Measurements from ENCODE around the gene GSTP1.
"Not testable (repeated sequence)": the region's sequence is repeated elsewhere in the genome, so short reads cannot be mapped to it uniquely, and the experiment has no call there.

GSTP1 gene

DNA sequence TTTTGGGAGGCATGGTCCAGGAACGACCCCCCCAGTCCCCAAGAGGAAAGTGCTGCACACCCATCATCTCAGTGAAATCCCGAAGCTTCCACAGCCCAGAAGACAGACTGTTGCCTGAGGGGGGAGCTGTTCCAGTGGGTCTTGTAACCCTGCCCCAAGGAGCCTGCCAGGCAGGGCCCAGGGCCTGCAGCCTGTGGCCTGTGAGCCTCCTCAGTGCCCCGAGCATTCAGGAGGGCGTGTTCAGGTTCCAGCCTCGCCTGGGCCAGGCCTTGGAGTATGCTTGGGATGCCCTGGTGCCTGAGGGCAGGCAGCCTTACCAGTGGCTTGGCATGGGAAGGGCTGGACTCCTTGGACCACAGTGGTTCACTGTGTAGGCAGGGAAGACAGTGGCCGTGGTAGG is 42.4 kb upstream of the GSTP1 start:
- TF ChIP-seq, protein P1, sequence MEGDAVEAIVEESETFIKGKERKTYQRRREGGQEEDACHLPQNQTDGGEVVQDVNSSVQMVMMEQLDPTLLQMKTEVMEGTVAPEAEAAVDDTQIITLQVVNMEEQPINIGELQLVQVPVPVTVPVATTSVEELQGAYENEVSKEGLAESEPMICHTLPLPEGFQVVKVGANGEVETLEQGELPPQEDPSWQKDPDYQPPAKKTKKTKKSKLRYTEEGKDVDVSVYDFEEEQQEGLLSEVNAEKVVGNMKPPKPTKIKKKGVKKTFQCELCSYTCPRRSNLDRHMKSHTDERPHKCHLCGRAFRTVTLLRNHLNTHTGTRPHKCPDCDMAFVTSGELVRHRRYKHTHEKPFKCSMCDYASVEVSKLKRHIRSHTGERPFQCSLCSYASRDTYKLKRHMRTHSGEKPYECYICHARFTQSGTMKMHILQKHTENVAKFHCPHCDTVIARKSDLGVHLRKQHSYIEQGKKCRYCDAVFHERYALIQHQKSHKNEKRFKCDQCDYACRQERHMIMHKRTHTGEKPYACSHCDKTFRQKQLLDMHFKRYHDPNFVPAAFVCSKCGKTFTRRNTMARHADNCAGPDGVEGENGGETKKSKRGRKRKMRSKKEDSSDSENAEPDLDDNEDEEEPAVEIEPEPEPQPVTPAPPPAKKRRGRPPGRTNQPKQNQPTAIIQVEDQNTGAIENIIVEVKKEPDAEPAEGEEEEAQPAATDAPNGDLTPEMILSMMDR (IDR thresholded peaks at IDR 0.05) = no peak
- H3K4me3 ChIP-seq = no peak overlapping the region
- no peak overlapping the region for H3K27ac ChIP-seq
- no peak for DNase-seq (ENCODE audit: low spot score)

DNA sequence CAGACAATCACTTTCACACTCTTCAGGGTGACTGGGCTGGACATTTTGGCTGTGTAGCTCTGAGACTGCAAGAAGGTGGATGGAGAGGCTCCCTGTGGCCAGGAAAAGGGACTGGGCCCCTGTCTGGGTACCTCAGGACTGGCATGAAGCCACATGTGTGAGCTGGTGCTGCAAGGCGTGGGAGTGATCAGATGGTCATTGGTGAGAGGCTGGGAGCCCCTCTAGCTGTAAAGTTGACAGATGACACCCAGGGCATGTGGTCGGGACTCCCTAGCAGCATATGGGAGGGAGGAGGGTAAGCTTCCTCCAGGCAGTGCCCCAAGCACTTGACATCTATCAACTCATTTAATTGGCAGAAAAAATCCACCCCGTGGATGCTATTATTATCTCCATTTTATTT is 41.4 kb upstream of the GSTP1 start:
- TF ChIP-seq, protein P1 (IDR thresholded peaks at IDR 0.05) = no peak
- no peak overlapping the region for H3K4me3 ChIP-seq
- no peak overlapping the region for H3K27ac ChIP-seq
- no peak for DNase-seq (ENCODE audit: low spot score)

DNA sequence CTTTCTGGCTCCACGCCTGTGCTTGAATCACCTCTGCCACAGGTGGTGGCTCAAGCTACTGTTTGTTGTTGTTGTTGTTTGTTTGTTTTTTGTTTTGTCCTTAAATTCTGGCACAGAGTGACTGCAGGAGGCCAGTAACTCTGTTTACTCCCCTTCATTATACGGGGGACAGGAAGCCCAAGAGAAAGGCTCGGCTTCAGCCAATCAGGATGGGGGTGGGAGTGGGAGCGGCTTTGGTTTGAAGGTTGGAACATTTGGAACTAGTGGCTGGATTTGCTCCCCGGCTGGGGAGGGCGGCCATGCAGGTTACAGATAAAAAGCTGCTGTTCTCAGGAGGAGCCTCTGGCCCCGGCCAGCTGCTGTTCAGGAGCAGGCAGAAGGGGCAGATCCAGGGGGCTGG is 40.6 kb upstream of the GSTP1 start:
- TF ChIP-seq, protein P1 (IDR thresholded peaks at IDR 0.05) = no peak
- Histone ChIP-seq H3K4me3 (no peak overlapping the region), H3K27ac (no peak overlapping the region)
- DNase-seq (ENCODE audit: low spot score) = no peak

DNA sequence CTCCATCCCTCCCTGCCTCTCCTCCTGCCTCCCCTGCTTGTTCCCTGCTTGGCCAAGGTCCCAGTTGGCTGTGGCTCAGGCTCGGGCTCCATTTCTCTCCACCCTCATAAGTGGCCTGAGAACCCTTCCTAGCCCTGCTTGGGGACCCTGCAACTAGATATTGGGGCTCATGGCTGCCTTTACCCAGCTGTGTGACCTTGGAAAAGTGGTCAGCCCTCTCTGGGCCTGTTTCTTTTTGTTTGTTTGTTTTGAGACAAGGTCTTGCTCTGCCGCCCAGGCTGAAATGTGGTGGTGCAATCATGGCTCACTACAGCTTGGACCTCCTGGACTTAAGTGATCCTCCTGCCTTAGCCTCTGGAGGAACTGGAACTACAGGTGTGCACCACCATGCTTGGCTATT is 40.0 kb upstream of the GSTP1 start:
- TF ChIP-seq, protein P1 (IDR thresholded peaks at IDR 0.05) = no peak
- H3K27ac ChIP-seq = no peak overlapping the region
- no peak for DNase-seq (ENCODE audit: low spot score)

DNA sequence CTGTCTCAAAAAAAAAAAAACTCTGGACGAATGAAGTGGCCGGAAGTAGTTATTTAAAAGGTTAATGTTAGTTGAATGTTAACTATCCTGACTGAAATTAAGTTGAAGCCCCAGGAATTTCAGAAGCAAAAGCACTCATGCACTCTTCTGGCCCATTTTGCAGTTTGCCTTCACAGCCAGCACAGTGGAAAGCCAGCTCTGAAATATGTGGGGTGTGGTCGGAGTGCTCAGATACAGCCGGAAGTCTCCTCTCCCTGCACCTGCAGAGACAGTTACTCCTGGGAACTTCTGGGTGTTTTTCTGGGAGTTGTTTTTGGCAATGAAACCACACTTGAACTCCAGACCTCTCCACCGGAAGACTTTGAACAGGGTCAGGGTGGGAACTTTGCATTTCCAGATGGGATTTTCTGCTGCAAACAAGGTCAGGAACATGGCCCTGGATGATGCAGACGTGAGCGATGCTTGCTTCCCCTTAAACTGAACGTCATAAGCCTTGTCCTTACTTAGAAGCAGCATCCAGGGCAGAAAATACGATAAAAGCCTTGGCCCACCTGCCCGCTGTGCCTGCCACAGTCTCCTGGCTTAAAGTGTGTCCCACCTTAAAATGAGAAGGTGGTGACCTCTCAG is 38.9 kb upstream of the GSTP1 start:
- DNase-seq (ENCODE audit: low spot score) = no peak
- Histone ChIP-seq H3K27ac (no peak overlapping the region), H3K4me3 (no peak overlapping the region)
- TF ChIP-seq, protein P1 (IDR thresholded peaks at IDR 0.05) = no peak

More for the DNA sequence above, 40.0 kb upstream of the GSTP1 start:
- H3K4me3 ChIP-seq = no peak overlapping the region

DNA sequence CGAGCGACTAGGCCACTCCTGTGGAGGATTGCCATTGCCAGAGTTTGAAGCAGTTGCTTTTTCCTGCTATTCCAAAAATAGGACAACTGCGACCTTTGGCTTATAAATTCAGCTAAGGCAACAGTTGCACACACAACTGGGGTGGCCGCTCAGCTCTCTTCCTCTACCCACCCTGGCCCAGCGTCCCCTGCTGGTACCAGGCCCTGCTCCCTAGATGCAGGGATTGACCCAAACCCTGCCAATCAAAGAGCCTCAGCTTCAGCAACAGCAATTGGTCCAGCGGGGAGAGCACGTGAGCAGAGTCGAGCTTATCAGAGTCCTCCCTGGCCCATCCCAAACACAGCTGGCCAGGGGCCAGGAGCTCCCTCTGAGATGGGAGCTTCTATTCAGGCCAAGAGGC is 38.3 kb upstream of the GSTP1 start:
- Histone ChIP-seq H3K27ac (no peak overlapping the region), H3K4me3 (no peak overlapping the region)
- TF ChIP-seq, protein P1 (IDR thresholded peaks at IDR 0.05) = no peak
- DNase-seq (ENCODE audit: low spot score) = no peak

DNA sequence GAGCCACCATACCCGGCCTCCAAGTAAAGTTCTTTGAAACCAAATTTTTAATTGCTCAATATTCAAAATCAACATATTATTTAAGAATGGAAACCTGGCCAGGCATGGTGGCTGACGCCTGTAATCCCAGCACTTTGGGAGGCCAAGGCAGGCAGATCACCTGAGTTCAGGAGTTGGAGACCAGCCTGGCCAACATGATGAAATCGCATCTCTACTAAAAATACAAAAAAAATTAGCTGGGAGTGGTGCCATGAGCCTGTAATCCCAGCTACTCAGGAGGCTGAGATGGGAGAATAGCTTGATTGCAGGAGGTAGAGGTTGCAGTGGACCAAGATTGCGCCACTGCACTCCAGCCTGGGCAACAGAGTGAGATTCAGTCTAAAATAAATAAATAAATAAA is 35.5 kb upstream of the GSTP1 start:
- DNase-seq (ENCODE audit: low spot score); H3K27ac ChIP-seq: not testable (repeated sequence)

More for the DNA sequence above, 35.5 kb upstream of the GSTP1 start:
- not testable (repeated sequence) for H3K4me3 ChIP-seq

Data from coronary artery (tissue), 2 donors.